ENCODE data around the gene RUSF1. TPM values are rescaled to one million over a fixed set of nuclear protein-coding genes. Genes with fewer than 3 reads are reported as not detected.
A peak's percentile ranks its signal among the peaks of the same experiment; 100 is the strongest.
"Not testable (repeated sequence)": the region's sequence is repeated elsewhere in the genome, so short reads cannot be mapped to it uniquely, and the experiment has no call there.

Gene RUSF1
- total and polyA plus RNA-seq, 5 experiments from 2014 or later = 15.3 to 110 (median 28.6) TPM

- peak overlapping the region in 1 of 10 donors; percentile 22 for H3K4me3 Mint-ChIP-seq
- peaks cover 0 to 1% (median 0%) of the 10 kb centered on the region in 9 donors for H3K9me3 Mint-ChIP-seq
- ATAC-seq (no peak), DNase-seq (no peak)
- H3K36me3 Mint-ChIP-seq = no peaks in the 10 kb centered on the region
- POLR2A ChIA-PET = no interaction called here
- H3K4me1 Mint-ChIP-seq = peaks cover 17 to 61% (median 42%) of the 10 kb centered on the region in 4 donors
- H3K27ac Mint-ChIP-seq = peak overlapping the region; percentile 32 to 93 (median 72)
- H3K27me3 Mint-ChIP-seq = no peaks in the 10 kb centered on the region
Measured at GRCh38 chr16:31453255-31454204, 54.7 kb downstream of the RUSF1 start.

GRCh38 chr16:31452631-31453106 is 55.5 kb downstream of the RUSF1 start:
- DNase-seq = no peak
- no peaks in the 10 kb centered on the region for H3K27me3 Mint-ChIP-seq
- H3K36me3 Mint-ChIP-seq = no peaks in the 10 kb centered on the region
- peaks cover 12 to 54% (median 35%) of the 10 kb centered on the region in 4 donors for H3K4me1 Mint-ChIP-seq
- H3K9me3 Mint-ChIP-seq = no peaks in the 10 kb centered on the region
- POLR2A ChIA-PET = no interaction called here
- H3K4me3 Mint-ChIP-seq = no peak overlapping the region
- peak overlapping the region in 8 of 10 donors; percentile 22 to 72 (median 52) for H3K27ac Mint-ChIP-seq
- no peak for ATAC-seq

- peaks cover 12 to 46% (median 31%) of the 10 kb centered on the region in 4 donors for H3K4me1 Mint-ChIP-seq
- POLR2A ChIA-PET = interaction anchor here (0.6 kb wide), 2 partner anchors 162 to 213 kb away, joined by 3 read pairs; no protein-coding TSS in a partner anchor
- H3K27ac Mint-ChIP-seq = peak overlapping the region in 6 of 10 donors; percentile 40 to 88 (median 82)
- DNase-seq (no peak), ATAC-seq (no peak)
- no peaks in the 10 kb centered on the region for H3K9me3 Mint-ChIP-seq
- no peaks in the 10 kb centered on the region for H3K36me3 Mint-ChIP-seq
- H3K4me3 Mint-ChIP-seq = peak overlapping the region in 1 of 10 donors; percentile 28
- H3K27me3 Mint-ChIP-seq = no peaks in the 10 kb centered on the region
Measured at GRCh38 chr16:31451681-31452351, 56.4 kb downstream of the RUSF1 start.

GRCh38 chr16:31451201-31451600 is 57.0 kb downstream of the RUSF1 start:
- no peaks in the 10 kb centered on the region for H3K27me3 Mint-ChIP-seq
- POLR2A ChIA-PET = interaction anchor here (0.6 kb wide), 2 partner anchors 162 to 212 kb away, joined by 3 read pairs; no protein-coding TSS in a partner anchor
- no peak overlapping the region for H3K4me3 Mint-ChIP-seq
- H3K27ac Mint-ChIP-seq = peak overlapping the region in 4 of 10 donors; percentile 44 to 87 (median 82)
- no peaks in the 10 kb centered on the region for H3K36me3 Mint-ChIP-seq
- DNase-seq (no peak), ATAC-seq (no peak)
- peaks cover 12 to 41% (median 28%) of the 10 kb centered on the region in 4 donors for H3K4me1 Mint-ChIP-seq
- H3K9me3 Mint-ChIP-seq = no peaks in the 10 kb centered on the region

GRCh38 chr16:31445931-31446330 is 62.3 kb downstream of the RUSF1 start:
- DNase-seq, H3K9me3 Mint-ChIP-seq, H3K4me3 Mint-ChIP-seq, H3K27me3 Mint-ChIP-seq, H3K36me3 Mint-ChIP-seq, ATAC-seq: not testable (repeated sequence)
- Mint-ChIP-seq H3K27ac (peak overlapping the region in 2 of 10 donors; percentile 46 to 47), H3K4me1 (peaks cover 4 to 15% (median 11%) of the 10 kb centered on the region in 4 donors)
- POLR2A ChIA-PET = interaction anchor here (0.7 kb wide), 1 partner anchor 265 kb away, joined by 3 read pairs; no protein-coding TSS in a partner anchor

GRCh38 chr16:31441956-31442355 is 66.2 kb downstream of the RUSF1 start:
- H3K4me1 Mint-ChIP-seq = peaks cover 11 to 15% (median 12%) of the 10 kb centered on the region in 4 donors
- H3K27me3 Mint-ChIP-seq = no peaks in the 10 kb centered on the region
- DNase-seq = no peak
- peak overlapping the region in 5 of 10 donors; percentile 28 to 67 (median 40) for H3K27ac Mint-ChIP-seq
- no peaks in the 10 kb centered on the region for H3K9me3 Mint-ChIP-seq
- H3K4me3 Mint-ChIP-seq = peak overlapping the region; percentile 69 to 96 (median 84)
- POLR2A ChIA-PET = interaction anchor here (0.7 to 2.4 kb wide), 8 partner anchors 10 to 428 kb away, joined by 3 to 7 read pairs (median 3); partner anchors contain the start of genes ARMC5, FUS, KAT8 and PYCARD
- no peaks in the 10 kb centered on the region for H3K36me3 Mint-ChIP-seq
- no peak for ATAC-seq

DNA sequence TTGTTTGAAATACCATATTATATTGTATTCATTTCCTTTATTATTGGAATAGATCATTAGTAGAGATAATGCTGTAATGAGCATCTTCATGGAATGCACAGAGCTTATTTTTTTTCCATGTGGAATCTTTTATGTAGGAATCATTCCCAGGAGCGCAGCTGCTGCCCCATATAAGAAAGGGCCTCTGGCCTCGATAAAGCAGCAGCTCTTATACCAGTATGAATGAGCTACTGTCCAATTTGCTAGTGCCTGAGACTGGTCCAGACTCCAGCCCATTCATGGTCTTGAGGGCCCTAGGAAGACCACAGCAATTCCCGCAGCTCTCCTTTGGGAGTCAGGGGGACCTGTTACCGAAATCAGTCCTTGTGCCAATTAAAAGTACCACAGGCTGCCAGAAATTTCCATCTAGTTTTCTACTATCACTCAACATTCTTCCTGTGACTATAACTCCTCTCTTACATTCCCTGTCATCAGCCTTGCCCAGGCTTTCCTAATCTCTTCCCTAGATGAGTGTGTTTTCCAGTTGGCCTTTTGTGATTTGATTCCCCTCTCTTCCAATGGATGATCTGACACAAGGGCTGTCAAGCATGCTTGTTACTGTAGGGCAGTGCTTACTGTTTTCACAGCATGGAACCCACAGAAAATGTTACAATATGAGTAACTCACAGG is 67.5 kb downstream of the RUSF1 start:
- no peaks in the 10 kb centered on the region for H3K27me3 Mint-ChIP-seq
- ATAC-seq = no peak
- H3K4me1 Mint-ChIP-seq = peaks cover 8 to 15% (median 11%) of the 10 kb centered on the region in 4 donors
- no peaks in the 10 kb centered on the region for H3K36me3 Mint-ChIP-seq
- peak overlapping the region in 3 of 10 donors; percentile 15 to 86 (median 47) for H3K4me3 Mint-ChIP-seq
- no peak overlapping the region for H3K27ac Mint-ChIP-seq
- no peaks in the 10 kb centered on the region for H3K9me3 Mint-ChIP-seq
- no peak for DNase-seq
- POLR2A ChIA-PET = interaction anchor here (2.4 kb wide), 1 partner anchor 260 kb away, joined by 7 read pairs; the partner anchor contains the start of gene FUS

DNA sequence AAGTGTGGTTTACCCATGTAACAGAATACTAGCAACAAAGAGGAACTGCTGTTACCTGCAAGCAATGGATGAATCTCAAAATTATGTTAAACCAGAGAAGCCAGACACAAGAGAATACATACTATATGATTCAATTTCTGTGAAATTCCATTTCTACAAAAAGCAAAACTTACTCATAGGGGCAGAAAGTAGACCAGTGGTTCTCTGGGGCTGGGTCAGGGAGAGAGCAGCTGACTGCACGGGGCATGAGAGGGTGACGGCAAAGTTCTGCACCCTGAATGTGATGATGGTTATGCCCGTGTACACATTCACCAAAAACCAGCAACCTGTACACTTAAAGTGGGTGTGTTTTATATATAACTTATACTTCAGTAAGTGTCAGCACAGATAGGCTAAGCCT is 68.7 kb downstream of the RUSF1 start:
- H3K27ac Mint-ChIP-seq = no peak overlapping the region
- ATAC-seq = no peak
- H3K9me3 Mint-ChIP-seq = no peaks in the 10 kb centered on the region
- H3K4me3 Mint-ChIP-seq = no peak overlapping the region
- H3K36me3 Mint-ChIP-seq = no peaks in the 10 kb centered on the region
- H3K4me1 Mint-ChIP-seq = peaks cover 8 to 15% (median 11%) of the 10 kb centered on the region in 4 donors
- DNase-seq = no peak
- no peaks in the 10 kb centered on the region for H3K27me3 Mint-ChIP-seq
- POLR2A ChIA-PET = interaction anchor here (1.0 kb wide), 1 partner anchor 16 kb away, joined by 3 read pairs; no protein-coding TSS in a partner anchor

Other genes starting within 250 kb of the RUSF1 start
- gene ITGAM, start 248.4 kb downstream of the RUSF1 start, total RNA-seq = 1 to 10 TPM; 1.5 to 1.8 TPM
- 1 to 10 TPM in 1 of 3 donors, under 1 TPM in 2; 0.21 to 6.5 (median 0.77) TPM for gene ITGAM, start 248.4 kb downstream of the RUSF1 start, polyA plus RNA-seq
- gene ITGAX, start 153.2 kb downstream of the RUSF1 start, total RNA-seq = under 1 TPM; 0.80 to 0.88 TPM
- gene ITGAX, start 153.2 kb downstream of the RUSF1 start, polyA plus RNA-seq = 1 to 10 TPM in 1 of 3 donors, under 1 TPM in 2; 0.03 to 1.1 (median 0.06) TPM
- gene ITGAD, start 115.1 kb downstream of the RUSF1 start, total RNA-seq = not detected
- gene ITGAD, start 115.1 kb downstream of the RUSF1 start, polyA plus RNA-seq = under 1 TPM in 1 of 3 donors, not detected in 2; 0.52 TPM
- not detected for gene COX6A2, start 80.0 kb downstream of the RUSF1 start, total RNA-seq
- not detected for gene COX6A2, start 80.0 kb downstream of the RUSF1 start, polyA plus RNA-seq
- gene ZNF843, start 65.6 kb downstream of the RUSF1 start, total RNA-seq = under 1 TPM; 0.38 to 0.49 TPM
- under 1 TPM in 2 of 3 donors, not detected in 1; 0.03 to 0.21 TPM for gene ZNF843, start 65.6 kb downstream of the RUSF1 start, polyA plus RNA-seq
- 10 to 100 TPM; 11.1 to 12.0 TPM for gene ARMC5, start 48.9 kb downstream of the RUSF1 start, total RNA-seq
- gene ARMC5, start 48.9 kb downstream of the RUSF1 start, polyA plus RNA-seq = 1 to 10 TPM; 6.2 to 9.8 (median 8.0) TPM
- under 1 TPM; 0.58 to 0.68 TPM for gene TGFB1I1, start 36.2 kb downstream of the RUSF1 start, total RNA-seq
- gene TGFB1I1, start 36.2 kb downstream of the RUSF1 start, polyA plus RNA-seq = under 1 TPM; 0.08 to 0.22 (median 0.20) TPM
- gene SLC5A2, start 25.3 kb downstream of the RUSF1 start, total RNA-seq = 1 to 10 TPM; 3.5 to 4.7 TPM
- 1 to 10 TPM; 2.3 to 2.5 (median 2.5) TPM for gene SLC5A2, start 25.3 kb downstream of the RUSF1 start, polyA plus RNA-seq
- not detected for gene AHSP, start 19.5 kb upstream of the RUSF1 start, total RNA-seq
- gene AHSP, start 19.5 kb upstream of the RUSF1 start, polyA plus RNA-seq = not detected